Measurements from ENCODE around the gene MDM2.
"Not testable (repeated sequence)": the region's sequence is repeated elsewhere in the genome, so short reads cannot be mapped to it uniquely, and the experiment has no call there.

- not testable (repeated sequence) for TF ChIP-seq CTCF (IDR thresholded peaks at IDR 0.05); GABPB1 (CRISPR knock-in tag; IDR thresholded peaks at IDR 0.05); HMGXB4 (CRISPR knock-in tag; IDR thresholded peaks at IDR 0.05); CREM (CRISPR knock-in tag; IDR thresholded peaks at IDR 0.05); SP1 (CRISPR knock-in tag; conservative IDR thresholded peaks at IDR 0.05); FOXK1 (CRISPR knock-in tag; IDR thresholded peaks at IDR 0.05); JUN (CRISPR knock-in tag; IDR thresholded peaks at IDR 0.05); ZNF423 (CRISPR knock-in tag; IDR thresholded peaks at IDR 0.05); SOX15 (CRISPR knock-in tag; IDR thresholded peaks at IDR 0.05); NR3C1 (CRISPR knock-in tag; conservative IDR thresholded peaks at IDR 0.05; ENCODE audit: low read depth); ZNF219 (CRISPR knock-in tag; IDR thresholded peaks at IDR 0.05; ENCODE audit: borderline replicate concordance)
- TF ChIP-seq, protein P1, sequence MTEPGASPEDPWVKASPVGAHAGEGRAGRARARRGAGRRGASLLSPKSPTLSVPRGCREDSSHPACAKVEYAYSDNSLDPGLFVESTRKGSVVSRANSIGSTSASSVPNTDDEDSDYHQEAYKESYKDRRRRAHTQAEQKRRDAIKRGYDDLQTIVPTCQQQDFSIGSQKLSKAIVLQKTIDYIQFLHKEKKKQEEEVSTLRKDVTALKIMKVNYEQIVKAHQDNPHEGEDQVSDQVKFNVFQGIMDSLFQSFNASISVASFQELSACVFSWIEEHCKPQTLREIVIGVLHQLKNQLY (CRISPR knock-in tag; IDR thresholded peaks at IDR 0.05) = not testable (repeated sequence)
- TF ChIP-seq, protein P2, sequence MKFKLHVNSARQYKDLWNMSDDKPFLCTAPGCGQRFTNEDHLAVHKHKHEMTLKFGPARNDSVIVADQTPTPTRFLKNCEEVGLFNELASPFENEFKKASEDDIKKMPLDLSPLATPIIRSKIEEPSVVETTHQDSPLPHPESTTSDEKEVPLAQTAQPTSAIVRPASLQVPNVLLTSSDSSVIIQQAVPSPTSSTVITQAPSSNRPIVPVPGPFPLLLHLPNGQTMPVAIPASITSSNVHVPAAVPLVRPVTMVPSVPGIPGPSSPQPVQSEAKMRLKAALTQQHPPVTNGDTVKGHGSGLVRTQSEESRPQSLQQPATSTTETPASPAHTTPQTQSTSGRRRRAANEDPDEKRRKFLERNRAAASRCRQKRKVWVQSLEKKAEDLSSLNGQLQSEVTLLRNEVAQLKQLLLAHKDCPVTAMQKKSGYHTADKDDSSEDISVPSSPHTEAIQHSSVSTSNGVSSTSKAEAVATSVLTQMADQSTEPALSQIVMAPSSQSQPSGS (CRISPR knock-in tag; IDR thresholded peaks at IDR 0.05; ENCODE audit: borderline replicate concordance, low read depth) = not testable (repeated sequence)
Observed at GRCh38 chr12:68811573-68811972, 3.6 kb downstream of the MDM2 start.
